ENCODE results near the gene CCDC92.
A peak's percentile ranks its signal among the peaks of the same experiment; 100 is the strongest.
"Not testable (repeated sequence)": the region's sequence is repeated elsewhere in the genome, so short reads cannot be mapped to it uniquely, and the experiment has no call there.

CCDC92 gene

GRCh38 chr12:123949770-123950165 is 22.9 kb downstream of the CCDC92 start:
- DNase-seq (ENCODE audit: low spot score): no peak

DNA sequence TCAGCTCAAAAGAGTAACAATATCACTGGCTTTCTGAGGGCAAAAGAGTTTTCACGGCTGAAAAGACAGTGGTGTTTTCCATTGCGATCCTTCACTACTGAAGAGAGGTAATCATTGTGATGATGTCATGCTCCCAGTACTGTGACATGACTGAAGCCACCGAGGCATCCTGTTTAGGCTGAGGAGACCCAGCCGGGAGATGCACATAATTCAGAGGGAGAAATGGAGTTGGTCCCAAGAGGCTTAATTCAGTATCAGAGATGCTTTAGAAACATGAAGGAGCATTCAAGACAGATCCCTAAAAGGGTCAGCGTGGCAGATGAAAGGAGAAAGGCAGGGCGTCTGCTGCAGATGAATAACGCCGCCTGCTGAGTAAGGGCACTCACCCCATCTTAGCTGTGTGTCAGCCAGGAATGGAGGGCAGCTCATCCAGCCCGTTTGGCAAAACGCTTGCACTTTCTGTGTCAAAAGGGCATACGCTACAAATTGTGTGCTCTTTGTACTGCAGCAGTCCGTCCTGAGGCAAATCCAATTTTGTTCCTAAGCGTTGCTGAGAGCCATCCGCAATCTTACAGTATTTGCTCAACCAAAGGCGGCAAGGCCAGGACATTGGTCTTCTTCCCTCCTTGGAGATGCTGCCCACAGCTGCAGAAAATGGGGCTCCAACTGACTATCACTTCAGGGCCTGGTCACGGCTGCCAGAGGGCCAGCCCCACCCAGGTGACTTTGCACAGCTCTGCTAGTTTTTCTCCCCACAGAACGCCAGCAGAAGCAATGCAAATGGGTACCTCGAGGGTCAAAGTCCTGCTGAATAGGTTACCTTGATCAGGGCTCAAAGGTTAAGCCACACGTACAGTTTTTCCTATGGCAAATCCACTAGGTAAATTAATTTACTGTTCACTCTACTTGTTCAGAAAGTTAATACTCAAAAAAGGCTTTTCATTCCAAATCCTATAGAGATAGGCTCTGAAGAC is 23.5 kb downstream of the CCDC92 start:
- no peak for DNase-seq (ENCODE audit: low spot score)

GRCh38 chr12:123948401-123948795 is 24.2 kb downstream of the CCDC92 start:
- DNase-seq (ENCODE audit: low spot score): no peak

GRCh38 chr12:123947531-123947930 is 25.1 kb downstream of the CCDC92 start:
- DNase-seq (ENCODE audit: low spot score): not testable (repeated sequence)

DNA sequence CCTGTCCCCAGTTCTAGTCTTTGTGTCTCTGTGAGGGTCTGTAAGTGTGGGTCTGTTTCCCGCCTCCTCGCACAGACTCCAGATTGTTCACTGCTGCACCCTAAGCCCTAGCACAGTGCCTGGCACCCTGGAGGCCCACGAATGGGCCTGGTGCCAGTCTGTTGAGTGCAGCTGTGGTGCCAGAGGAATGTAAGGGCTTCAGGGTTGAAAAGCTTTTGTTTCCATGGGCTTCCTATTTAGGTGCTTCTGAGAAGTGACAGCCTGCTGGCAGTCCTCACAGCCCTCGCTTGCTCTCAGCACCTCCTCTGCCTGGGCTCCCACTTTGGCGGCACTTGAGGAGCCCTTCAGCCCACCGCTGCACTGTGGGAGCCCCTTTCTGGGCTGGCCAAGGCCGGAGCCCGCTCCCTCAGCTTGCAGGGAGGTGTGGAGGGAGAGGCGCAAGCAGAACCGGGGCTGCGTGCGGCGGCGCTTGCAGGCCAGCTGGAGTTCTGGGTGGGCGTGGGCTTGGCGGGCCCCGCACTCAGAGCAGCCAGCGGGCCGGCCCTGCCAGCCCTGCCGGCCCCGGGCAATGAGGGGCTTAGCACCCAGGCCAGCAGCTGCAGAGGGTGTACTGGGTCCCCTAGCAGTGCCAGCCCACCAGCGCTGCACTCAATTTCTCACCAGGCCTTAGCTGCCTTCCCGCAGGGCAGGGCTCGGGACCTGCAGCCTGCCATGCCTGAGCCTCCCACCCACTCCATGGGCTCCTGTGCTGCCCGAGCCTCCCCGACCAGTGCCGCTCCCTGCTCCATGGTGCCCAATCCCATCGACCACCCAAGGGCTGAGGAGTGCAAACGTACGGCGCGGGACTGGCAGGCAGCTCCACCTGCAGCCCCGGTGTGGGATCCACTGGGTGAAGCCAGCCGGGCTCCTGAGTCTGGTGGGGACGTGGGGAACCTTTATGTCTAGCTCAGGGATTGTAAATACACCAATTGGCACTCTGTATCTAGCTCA is 25.8 kb downstream of the CCDC92 start:
- DNase-seq (ENCODE audit: low spot score): not testable (repeated sequence)

DNA sequence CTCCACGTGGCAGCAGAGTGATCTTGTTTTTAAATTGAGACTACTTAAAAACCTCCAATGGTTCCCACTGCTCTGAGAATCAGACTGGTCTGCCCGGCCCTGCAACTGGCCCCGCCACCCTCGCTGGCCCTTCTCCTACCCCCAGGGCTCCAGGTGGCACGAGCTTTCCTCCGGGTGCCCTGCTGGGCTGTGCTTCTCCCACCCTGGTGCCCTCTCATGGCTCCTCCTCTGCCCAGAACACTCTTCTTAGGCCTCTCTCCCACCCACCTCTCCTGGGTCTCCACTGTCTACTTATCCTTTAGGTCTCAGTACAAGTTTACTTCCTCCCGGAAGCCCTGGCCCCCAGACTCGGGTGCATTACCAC is 26.5 kb downstream of the CCDC92 start:
- DNase-seq (ENCODE audit: low spot score): no peak

DNA sequence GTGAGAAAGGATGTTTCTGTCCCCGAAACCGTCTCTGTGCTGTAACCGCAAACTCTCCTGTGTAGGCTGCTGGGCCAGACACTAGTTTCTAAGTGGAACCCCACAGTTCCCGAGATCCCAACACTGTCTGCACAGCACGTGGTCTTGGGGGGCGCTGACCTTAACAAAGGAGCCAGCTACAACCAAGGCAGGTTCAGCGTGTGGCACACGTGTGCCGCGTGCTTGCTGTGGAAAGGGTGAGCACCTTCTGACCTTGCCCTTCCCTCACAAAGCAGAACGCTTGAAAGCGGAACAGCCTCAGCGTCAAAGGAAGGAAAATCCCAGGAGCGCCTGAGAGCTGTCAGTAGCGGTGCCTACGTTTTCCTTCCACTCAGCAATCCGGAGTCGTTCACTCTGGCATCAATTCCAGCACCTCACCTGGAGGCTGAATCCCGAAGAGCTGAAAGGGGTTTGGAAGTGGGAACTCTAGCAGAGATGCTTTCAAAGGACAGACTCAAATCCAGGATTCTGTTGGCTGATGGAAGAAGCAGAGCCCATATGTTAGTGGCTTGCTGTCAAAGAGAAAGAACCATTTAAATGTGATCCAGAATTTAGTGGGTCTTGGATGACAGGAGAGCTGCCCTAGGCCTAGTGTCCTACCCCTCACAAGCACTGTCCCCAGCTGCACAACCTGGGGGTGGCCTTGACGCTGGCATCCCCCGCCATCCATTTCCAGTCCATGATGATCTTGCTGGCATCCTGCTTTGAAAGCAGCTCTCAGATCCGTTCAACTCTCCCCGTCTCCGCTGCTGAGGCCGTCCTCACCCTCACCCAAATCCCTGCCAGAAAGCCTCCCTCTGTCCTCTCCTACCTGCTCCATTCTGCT is 27.1 kb downstream of the CCDC92 start:
- DNase-seq (ENCODE audit: low spot score): no peak

DNA sequence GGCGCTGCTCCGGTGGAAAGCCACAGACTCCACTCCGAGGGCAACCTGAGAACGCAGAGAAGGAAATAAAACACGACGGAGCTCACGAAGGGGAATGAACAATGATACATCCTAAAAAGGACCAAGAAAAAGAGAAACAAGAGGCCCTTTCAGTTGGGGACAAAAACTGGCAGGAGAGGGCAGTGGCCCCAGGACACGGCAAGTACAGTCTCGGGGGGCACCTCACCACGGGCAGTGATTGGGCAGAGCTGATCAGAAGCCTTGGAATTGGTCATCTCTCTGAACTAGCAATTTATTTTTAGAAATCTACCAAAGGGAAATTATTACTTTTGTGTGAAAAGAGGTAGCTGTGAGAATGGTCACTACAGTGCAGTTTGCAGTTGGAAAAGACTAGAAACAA is 27.9 kb downstream of the CCDC92 start:
- no peak for DNase-seq (ENCODE audit: low spot score)

DNA sequence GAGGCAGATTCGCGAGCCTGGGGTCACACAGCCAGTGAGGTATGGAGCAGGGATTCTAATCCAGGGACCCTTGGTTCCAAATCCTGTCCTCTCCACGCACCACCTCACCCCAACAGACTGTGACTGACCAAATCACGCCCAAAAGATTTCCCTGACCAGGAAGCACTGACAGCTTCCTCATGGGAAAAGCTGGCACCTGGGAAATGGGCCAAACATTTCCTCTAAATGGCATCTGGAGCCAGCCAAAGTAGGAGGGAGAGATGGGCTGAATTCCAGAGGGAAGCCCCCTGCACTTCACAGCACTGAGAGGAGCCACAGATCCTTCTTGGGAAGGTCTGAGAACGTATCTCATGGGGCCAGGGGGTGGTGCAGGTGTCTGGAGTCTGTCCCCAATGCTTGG is 28.8 kb downstream of the CCDC92 start:
- no peak for DNase-seq (ENCODE audit: low spot score)

DNA sequence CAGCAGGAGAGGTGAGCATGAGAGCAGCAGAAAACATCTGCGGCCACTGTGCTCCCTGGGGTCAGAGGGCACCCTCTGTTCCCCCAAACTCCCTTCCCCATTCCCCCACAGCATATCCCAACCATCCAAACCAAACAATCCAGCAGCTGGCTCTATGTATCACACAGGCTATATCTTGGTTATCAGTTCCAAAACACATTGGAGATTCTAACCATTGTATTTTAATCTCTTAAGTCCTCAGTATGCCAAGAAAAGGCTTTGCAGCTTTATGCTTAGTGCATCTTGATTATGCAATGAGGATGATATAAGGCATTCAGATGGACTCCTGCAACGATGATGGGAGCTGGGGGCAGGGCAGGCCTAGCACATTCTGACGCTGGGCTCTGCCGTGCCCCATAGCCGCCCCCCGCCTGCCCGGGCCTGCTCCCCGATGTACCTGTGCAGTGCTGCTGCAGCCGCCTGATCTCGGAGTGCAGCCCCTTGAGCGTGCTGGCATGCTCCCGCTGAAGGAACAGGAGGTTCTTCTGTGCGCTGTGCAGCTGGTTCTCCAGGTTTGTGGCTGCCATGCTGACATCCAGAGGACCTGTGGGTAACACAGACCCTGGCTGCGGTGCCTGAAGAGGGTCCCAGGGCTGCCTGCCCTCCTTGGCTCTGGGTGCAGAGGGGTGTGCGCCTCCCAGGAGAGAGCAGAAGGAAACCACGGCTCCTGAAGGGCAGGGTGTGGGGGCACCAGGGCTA is 29.6 kb downstream of the CCDC92 start:
- no peak for DNase-seq (ENCODE audit: low spot score)

DNA sequence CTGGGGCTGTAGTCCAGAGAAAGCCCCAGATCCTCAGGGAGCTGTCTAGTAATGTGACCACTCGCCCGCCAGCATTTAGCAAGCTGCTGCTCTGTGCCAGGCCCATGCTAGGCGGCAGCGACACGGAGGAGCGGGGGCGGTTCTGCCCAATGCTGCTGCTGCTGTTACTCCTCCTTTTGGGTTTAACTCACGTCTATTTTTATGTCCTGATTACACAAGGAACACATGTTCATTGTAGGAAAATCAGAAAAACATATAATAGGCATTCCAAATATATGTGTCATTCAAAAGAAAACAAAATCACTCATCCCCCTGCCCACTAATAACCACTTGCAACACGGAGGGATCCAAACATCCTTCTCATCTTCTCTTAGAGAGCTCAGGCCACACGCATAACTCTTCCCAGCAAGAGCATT is 30.4 kb downstream of the CCDC92 start:
- DNase-seq (ENCODE audit: low spot score): no peak

- no peak for DNase-seq (ENCODE audit: low spot score)
Observed at GRCh38 chr12:123941624-123942237, 30.9 kb downstream of the CCDC92 start.

- no peak for DNase-seq (ENCODE audit: low spot score)
Observed at GRCh38 chr12:123941000-123941399, 31.6 kb downstream of the CCDC92 start.

- DNase-seq (ENCODE audit: low spot score): peak; percentile 14
Observed at GRCh38 chr12:123940627-123940966, 32.0 kb downstream of the CCDC92 start.

- peak; percentile 41 for DNase-seq (ENCODE audit: low spot score)
Observed at GRCh38 chr12:123939716-123940626, 32.7 kb downstream of the CCDC92 start.

DNA sequence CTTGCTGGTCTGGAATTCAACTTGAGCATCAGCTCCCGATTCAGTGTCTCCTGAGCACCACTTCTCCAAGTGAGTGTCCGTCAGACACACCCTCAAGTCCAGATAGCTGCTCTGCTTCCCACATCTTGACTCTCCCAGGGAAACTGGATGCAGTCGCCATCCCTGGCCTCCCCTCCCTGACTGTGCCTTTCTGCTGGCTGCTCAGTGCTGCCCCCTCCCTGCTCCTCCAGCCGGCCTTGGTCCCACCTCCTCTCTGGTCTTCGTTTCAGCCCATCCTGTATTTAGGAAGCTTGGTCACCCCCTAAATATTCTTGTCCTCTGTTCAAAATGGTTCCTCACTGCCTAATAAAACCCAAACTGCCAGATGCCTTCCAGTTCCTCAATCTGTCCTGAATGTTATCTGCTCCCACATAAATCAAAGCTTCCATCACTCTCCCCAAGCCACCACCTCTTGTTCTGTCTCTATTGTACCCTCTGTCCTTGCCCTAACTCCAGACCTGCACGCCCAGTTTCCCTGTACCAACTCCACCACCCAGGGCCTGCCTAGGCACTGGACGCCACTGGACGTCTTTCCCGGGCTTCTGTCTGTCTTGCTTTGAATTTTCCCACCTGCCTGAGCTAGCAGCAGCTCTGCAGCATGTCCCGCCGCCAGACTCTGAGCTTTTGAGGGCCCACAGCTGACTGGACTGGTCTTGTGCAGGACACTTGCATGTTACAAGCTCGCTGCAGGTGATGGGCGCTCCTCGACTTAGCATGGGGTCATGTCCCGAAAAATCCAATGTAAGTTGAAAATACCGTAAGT is 33.8 kb downstream of the CCDC92 start:
- DNase-seq (ENCODE audit: low spot score): no peak

- no peak for DNase-seq (ENCODE audit: low spot score)
Observed at GRCh38 chr12:123937707-123938591, 34.7 kb downstream of the CCDC92 start.

Measured in left forelimb (tissue), 1 donor.